ENCODE measurements around the gene LRP3.
A peak's percentile ranks its signal among the peaks of the same experiment; 100 is the strongest.
"Not testable (repeated sequence)": the region's sequence is repeated elsewhere in the genome, so short reads cannot be mapped to it uniquely, and the experiment has no call there.

Gene LRP3

DNA sequence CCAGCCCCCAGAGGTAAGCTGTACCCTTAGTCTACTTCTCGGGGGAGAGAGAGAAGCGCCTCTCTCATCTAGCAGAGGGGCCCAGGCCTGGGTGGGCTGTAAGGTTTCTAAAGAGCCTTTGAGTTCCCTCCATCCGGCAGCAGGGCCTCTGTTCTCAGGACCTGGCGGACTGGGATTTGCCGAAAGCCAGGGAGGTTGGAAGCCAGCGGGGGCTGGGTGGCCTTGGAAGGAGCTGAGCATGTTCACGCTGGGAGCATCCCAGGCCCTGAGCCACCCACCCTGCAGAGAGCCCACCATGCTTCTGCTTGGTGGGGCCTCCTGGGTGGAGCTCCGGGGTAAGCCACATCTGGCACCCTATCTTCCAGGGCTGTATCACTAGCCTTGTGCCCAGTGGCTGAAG lies 23.8 kb downstream of the LRP3 start:
- no peak for DNase-seq (ENCODE audit: low read depth)

DNA sequence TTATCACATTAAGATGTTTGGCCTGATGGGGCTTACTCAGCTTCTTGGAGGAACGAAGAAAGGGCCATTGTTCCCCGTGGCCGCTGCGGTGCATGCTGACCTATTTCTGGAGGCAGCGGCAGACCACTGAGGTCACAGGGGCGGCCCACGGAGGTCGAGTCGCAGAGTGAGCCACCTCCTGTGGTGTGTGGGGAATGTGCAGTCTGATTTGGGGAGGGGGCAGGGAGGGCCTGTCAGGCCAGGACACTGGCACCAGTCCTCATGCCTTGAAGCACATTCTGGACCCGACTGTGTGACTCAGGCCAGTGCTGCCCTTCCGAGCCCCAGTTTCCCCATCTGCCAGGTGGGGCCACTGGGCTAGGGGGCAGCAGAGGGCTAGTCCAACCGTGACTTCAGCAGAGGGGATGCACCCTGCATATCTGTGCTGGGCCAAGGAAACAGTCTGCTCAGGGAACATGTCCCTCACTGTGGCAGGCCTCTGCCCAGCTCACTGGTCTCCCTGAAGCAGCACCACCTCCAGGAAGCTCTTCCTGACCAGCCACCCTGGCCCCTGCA lies 25.2 kb downstream of the LRP3 start:
- DNase-seq (ENCODE audit: low read depth), result no peak

DNA sequence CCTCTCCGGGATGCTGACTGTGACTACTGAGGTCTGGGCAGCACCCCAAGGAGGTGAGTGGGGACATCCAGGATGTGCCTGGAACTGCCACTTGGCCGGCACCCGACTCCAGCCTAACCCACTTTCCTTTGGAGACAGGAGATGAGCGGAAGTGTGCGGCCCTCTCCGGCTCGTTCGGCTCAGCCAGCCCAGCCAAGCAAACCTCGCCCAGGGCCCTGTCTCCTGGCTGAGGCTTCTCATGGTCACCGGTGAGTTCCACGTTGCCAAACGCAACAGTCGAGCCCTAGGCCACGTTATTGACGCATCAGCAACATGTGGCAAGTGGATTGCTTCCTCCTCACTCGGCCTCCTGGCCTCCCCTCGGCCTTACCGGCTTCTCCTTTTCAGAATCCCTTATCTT lies 26.0 kb downstream of the LRP3 start:
- DNase-seq (ENCODE audit: low read depth), result no peak

DNA sequence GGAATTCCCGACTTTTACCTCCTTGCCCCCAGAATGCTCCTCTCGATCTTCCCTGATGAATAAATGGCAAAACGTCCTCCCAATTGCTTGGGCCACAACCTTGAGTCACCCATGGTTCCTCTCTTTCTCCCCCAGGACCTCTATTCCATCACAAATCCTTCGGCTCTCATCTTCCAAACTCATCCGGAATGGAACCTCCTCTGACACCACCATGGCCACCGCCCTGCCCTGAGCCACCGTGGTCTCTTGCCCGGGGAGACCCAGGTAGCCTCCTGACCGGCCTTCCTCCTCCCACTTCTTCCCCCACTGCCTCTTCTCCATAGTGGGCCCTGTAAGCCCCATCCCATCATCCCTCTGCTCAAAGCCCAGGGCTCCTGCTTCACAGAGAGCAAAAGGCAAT lies 26.6 kb downstream of the LRP3 start:
- DNase-seq (ENCODE audit: low read depth), result no peak

DNA sequence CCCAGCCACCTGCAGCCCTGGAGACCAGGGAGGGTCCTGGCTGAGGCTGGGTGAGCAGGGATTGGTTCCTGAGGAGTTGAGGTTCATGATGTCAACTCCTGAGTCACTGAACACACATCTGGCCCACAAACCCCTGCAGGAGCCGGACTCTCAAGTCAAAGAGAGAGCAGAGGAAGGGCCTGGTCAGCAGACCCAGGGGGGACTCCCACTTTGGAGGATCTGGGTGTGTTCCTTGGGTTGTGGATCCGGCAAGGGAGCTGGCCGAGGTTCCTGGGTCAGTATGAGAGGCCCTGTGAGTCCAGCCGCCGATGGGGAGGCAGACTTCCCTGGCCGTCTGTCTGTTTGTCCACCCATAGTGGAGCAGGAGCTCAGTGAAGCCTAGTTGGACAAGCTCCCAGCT lies 27.5 kb downstream of the LRP3 start:
- DNase-seq (ENCODE audit: low read depth), result no peak

DNA sequence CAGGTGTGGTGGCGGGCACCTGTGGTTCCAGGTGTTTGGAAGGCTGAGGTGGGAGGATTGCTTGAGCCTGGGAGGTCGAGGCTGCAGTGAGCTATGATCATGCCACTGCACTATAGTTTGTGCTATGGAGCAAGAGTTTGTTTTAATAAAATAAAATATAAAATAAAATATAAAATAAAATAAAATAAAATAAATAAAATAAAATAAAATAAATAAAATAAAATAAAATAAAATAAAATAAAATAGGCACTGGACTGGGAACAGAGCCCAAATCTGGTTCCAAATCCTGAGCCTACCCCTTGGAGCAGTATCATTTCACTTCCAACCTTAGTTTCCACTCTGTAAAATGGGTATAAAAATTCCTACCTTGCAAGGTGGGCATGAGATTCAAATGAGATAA lies 28.1 kb downstream of the LRP3 start:
- DNase-seq (ENCODE audit: low read depth), result not testable (repeated sequence)

DNA sequence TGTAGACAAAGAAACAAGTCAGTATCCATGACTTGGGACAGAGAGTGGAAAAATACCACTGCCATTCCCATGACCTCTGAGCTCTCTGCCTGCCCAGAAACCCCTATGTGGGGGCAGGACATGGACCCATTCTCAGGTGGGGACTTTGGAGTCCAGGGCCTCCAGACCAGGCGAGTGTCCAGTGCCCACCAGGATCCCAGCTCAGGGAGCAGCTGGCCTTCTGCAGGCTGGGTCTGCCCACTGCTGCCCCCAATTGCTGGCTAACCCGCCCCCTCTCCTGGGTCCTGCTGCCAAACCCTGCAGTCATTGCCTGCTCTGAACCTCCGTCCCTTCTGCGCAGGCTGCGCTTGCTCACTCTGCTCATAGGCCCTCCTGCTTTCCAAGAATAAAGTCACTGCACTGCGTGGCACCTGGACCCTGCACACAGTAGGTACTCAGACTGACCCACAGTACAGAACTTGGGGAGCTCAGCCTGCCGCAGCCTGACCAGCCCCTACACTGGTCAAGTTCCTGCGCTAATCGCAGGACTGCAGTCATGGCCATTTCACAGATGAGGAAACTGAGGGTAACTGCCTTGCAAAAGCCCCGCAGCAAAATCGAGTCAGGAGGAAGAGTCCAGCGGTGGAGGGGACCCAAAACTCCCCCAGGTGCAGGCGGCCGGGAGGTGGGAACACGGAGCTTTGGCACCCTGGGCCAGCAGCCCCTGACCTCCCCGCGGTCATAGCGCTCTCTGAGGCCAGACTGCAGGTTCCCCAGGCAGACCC lies 30.7 kb downstream of the LRP3 start:
- DNase-seq (ENCODE audit: low read depth), result no peak

DNA sequence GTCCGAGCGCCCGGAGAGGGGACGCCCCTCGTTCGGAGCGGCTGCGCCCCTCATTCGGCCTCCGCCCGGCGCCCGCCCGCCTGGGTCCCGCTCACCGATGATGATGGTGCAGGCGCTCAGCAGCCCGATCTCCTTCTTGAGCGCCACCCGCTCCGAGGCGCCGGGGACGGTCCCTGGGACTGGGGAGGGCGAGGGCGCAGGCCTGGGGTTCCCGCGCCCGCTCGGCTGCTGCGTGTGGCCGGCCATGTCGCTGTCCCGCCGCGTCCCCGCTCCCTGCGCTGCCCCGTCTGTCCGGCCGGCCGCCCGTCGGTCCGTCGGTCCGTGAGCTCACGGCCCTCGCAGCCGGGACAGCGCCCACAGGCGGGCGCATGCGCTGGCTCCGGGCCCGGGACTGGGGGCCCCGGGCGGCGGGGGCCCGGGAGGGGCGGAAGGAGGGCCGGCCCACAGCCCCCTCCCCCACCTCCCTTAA lies 31.4 kb downstream of the LRP3 start, which contains the start of gene SLC7A10:
Gene SLC7A10, minus strand, starts transcription at position 393 of the 469 bp plus-strand sequence. Its CDS starts 147 bp downstream, at position 246.
- DNase-seq (ENCODE audit: low read depth), result no peak

DNA sequence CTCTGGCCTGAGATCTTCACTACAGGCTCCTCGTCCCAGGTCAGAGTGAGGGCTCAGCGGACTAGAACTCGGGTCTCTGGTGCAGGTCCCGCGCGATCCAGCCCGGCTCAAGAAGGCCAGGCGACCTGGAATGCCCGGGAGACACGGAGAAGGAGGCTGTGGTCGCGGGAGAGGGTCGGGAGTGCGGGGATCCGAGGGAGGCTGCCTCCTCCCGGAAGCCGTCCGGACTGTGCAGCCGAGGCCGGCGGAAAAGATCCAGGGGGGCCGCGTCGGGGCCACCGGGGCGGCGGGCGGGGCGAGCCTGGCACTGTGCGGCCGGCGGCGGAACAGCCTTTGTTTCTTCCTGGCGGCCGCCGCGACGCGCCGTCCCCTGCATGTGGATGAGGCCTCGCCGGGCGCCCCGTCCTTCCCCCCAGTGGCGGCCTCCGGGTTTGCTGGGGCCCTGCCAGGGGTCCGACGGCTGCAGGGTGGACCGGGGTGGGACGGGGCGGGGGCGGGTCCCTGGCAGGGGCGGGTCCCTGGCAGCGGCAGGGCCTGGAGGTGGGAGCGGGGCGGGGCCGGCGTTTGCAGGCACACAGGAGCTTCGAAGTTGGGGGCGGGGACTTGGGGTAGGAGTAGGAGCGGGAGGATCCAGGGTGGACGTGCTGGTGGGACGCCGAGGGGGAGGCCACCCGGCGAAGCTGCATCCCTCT lies 32.6 kb downstream of the LRP3 start:
- no peak for DNase-seq (ENCODE audit: low read depth)

DNA sequence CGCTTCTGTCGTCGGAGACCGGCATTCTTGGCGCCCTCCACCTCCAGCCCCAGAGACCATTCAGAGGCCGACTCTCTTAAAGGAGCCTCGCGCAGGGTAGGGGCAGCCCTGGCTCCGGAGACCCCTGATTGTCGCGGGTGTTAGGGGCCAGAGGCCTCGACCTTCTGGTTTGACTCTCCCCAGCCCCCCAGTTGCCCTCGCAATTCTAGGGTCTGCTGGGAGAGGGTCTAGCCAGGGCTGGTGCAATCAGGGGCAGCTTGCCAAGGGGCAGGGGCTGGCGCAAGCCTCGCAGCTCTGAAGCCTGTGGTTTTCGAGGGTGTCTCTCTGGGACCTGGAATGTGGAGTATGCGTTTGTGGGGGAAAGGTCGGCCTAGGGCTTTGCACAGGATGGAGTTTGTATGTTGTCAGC lies 33.1 kb downstream of the LRP3 start:
- DNase-seq (ENCODE audit: low read depth), result no peak

DNA sequence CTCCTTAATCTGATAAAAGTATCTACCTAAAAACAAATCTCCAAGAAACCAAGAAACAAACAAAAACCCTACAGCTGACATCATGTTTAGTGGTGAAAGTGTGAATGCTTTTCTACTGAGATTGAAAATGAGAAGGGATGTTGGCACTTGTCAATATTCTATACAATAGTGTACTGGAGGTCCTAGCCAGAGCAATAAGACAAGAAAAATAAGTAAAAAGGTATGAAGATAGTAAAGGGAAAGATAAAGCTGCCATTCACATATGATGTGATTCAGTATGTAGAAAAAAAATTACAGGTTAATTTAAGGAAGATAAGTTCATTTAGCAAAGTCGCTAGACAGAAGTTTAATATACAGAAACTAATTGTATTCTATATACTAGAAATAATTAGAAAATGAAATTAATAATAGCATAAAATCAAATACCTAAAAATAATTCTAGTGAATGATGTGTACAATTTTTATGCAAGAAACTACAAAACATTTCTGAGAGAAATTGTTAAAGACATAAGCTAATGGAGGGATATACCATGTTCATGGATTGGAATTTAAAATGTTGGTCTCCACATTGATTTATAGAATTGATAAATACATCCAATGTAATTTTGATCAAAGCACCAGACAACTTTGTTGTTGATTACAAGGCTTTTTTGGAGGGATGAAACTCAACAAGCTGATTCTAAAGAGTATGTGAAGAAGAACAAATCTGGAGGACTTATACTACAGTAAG lies 33.9 kb downstream of the LRP3 start:
- no peak for DNase-seq (ENCODE audit: low read depth)

DNA sequence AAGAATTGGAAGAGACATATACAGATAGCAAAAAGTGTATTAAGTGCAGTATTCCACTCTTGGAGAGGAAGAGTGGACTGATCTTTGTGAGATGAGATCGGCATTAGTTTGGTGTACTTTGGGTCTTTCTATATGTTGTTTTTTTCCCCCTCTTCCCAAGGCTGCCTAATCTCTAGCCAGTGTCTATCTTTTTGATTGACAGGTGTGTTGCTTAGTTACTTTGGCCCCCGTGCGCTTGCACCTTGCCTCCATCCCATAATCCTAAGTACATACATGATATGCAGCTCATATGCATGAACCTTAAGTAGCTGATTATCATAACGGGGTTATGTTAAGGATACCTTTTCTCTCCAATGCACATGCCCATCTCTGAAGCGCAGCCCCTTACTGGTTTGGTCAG lies 35.8 kb downstream of the LRP3 start:
- DNase-seq (ENCODE audit: low read depth), result no peak

DNA sequence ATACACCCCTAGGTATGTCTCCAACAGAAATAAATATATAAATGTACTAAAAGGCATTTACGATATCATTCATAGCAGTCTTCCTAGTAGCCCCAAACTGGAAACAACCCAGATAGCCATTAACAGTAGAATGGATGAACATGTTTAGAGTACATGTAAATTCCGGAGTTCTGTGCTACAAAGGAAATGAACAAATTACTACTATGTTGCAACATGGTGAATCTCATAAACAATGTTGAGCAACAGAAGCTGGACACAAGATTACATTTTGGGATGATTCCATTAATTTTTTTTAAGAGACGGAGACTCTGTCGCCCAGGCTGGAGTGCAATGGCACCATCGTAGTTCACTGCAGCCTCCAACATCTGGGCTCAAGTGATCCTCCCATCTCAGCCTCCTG lies 37.4 kb downstream of the LRP3 start:
- no peak for DNase-seq (ENCODE audit: low read depth)

DNA sequence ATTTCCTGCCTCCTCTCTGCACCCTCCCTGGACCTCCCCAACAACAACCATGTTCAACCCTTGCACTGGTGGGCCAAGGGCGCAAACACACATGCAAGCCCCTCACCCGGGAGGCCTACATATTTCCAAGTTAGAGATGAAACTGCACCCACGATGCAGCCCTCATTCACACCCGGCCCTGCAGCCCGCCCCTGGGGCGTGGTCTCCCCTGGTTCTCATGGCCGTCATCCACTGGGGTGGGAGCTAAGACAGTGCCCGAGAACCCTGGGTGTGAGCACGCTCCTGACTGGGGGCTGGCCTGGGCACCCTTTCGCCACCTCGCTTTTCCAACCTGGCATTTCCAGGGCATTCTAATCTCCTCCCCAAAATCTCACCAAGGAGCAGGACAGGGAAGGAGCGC lies 38.5 kb downstream of the LRP3 start:
- no peak for DNase-seq (ENCODE audit: low read depth)

DNA sequence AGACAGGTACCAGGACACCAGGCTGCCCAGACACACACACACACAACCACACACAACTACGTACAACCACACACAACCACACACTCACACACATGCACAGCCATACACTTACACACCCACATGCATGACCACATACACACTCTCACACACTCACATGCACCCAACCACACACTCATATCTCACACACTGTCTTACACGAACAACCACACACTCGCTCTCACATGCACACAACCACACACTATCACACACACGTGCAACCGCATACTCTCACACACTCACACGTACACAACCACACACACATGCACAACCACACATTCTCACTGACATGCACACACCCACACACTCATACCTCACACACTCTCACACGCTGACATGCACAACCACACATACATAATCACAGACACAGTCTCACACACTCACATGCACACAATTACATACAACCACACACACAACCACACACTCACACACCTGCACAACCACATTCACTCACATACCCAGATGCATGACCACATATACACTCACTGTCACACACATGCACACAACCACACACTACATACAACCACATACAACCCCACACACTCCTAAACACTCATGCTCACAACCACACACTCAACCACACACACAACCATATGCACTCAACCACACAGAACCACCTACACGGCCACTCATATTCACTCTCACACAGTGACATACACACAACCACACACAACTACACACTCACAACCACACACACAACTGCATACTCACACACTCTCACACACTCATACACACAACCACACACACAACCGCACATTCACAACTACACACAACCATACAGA lies 39.1 kb downstream of the LRP3 start:
- no peak for DNase-seq (ENCODE audit: low read depth)

DNA sequence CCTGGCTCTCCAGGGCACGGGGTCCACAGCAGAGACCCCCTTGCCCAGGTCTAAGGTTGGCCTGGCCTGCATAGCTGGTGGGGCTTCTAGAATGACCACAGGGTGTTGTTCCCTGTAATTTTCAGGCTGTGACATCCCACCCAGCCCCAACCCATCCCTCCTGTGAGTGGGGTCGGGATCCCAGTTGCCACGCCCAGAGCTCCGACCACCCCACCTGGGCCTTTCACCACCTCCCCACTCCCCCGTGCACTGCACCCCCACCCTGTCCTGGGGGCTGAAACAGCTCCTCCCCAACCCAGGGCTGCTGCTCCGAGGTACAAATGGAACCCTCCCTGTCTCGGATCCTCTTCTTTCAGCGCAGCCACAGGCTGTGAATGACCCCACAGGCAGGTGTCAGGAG lies 40.0 kb downstream of the LRP3 start:
- no peak for DNase-seq (ENCODE audit: low read depth)

DNA sequence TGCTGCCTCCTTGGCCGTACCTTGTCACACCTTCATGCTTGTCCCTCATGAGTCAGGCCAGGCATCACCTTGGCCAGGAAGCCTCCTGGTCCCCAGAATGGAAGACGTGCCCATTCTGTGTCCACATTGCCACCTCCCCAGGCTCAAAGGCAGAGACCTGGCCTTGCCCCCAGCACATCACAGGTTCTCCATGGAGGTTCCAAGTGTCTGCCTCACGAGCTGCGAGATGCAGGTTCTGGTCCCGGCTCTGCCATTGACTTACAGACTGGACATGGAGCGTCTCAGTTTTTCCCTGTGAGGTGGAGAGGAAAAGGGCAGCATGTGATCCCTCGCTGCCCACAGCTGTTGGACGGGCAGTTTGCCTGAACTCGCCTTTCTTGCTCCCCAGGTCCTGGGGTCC lies 40.6 kb downstream of the LRP3 start:
- no peak for DNase-seq (ENCODE audit: low read depth)

DNA sequence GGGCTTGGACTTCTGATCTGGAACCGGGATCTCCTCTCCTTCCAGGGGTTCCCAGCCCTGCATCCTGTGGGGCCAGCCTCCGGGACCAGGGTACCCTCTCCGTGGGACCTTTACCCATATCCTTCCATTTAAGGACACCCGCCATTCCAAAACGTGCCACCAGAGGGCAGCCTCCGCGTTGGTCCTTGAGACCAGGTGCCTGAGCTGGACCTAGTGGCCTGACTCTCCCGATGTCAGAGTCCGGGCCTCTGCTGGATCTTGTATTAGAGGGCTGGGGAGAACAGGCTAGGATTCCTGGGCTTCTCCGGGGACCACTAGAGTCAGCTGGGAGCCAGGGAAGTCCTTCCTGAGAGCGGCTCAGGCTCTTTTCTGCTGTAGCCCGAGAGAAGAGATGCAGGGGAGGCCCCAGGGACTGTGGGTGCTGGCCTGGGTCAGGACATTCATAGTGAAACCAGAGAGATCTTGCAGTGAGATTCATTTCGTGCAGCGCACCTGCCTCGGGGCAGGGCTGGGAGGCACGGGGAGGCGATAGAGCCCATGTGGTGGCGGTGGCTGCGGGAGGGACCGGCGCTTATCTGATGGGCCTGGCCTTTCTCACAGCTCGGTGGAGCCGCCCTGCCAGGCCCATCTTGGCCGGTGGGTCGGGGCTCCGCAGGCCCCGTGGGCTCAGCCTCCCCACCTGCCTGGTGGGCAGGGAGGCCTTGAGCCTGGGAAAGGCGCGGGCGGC lies 41.3 kb downstream of the LRP3 start:
- DNase-seq (ENCODE audit: low read depth), result peak; percentile 39

DNA sequence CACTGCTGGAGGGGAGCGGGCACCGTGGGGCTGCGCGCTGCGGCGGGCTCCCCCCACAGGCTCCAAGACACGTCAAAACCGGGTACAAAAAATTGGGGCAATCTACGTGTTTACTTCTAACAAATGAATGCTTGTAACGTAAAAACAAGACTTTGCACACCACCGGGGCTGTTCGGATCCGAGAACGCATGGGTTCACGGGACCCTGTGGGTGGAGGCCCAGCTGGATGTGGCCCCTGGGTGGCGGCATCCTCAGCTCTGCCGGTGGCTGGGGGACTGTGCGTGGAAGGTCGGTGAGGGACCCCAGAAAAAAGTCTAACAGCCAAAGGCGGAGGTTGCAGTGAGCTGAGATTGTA lies 41.8 kb downstream of the LRP3 start:
- no peak for DNase-seq (ENCODE audit: low read depth)

DNA sequence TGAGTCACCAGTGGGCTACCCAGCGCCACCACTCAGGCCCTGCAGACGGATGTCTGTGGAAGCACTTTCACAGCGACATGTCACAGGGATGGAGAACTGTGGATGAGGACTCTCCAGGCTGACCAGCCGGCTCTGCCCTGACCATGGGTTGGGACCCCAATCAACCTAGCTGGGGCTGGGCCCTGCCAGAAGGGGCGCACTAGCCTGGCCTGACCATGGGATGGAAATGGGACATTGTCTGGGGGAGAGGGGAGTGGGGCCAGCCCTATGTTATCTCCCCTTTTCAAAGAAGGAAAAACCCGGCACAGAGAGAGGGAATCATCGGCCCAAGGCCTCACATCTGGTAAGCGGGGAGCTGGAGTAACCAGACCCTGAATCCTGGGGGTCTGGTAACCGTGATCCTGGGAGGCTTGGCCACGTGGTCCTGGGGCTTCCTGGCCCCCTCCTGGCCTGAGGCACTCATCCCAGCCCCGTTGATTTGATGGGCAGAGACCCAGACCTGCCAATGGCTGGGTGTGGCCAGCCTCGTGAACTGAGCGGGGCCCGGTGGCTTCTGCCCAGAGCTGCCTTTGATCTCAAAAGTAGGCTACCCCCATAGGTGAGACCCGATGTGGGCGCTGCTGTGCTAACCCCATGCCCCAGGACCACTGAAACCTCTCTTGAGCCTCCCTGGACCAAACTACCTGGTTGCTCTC lies 42.7 kb downstream of the LRP3 start:
- DNase-seq (ENCODE audit: low read depth), result no peak
